ENCODE data around the gene ZBTB46. TPM values are rescaled to one million over a fixed set of nuclear protein-coding genes. Genes with fewer than 3 reads are reported as not detected.
"Not testable (repeated sequence)": the region's sequence is repeated elsewhere in the genome, so short reads cannot be mapped to it uniquely, and the experiment has no call there.

The ZBTB46 gene
- total and polyA plus RNA-seq, 4 donors = 0.79 to 12.1 (median 4.7) TPM

GRCh38 chr20:63731410-63731809, 99.7 kb downstream of the ZBTB46 start:
- Histone ChIP-seq H3K4me3 (ENCODE audit: low read depth in 1 of 3, low read length in 3 of 3) (no peak overlapping the region), H3K4me1 (ENCODE audit: control insufficient read depth in 4 of 4, insufficient read depth in 4 of 4, low read length in 3 of 4) (peaks cover 10 to 68% (median 47%) of the 10 kb centered on the region in 4 donors), H3K36me3 (ENCODE audit: control insufficient read depth in 4 of 4, insufficient read depth in 3 of 4, low read depth in 1 of 4, low read length in 3 of 4) (no peaks in the 10 kb centered on the region), H3K9ac (ENCODE audit: low read depth in 1 of 2, low read length in 2 of 2) (no peak overlapping the region), H3K9me3 (ENCODE audit: control insufficient read depth in 4 of 4, low read length in 3 of 4) (no peaks in the 10 kb centered on the region), H3K27ac (ENCODE audit: low read depth in 1 of 2, low read length in 2 of 2) (no peak overlapping the region), H3K27me3 (ENCODE audit: control insufficient read depth in 4 of 4, insufficient read depth in 4 of 4, low read length in 3 of 4) (no peaks in the 10 kb centered on the region)
- no peak for DNase-seq (ENCODE audit: low spot score)
- TF ChIP-seq HNF4G (IDR thresholded peaks at IDR 0.05) (no peak), ZBTB33 (IDR thresholded peaks at IDR 0.05) (no peak), REST (IDR thresholded peaks at IDR 0.05) (no peak), GABPA (IDR thresholded peaks at IDR 0.05 in 1 of 2, conservative IDR thresholded peaks at IDR 0.05 in 1 of 2) (no peak)
- WGBS = 88% methylated on average over 5 of the region's 5 CpGs

GRCh38 chr20:63730189-63730733, 100.8 kb downstream of the ZBTB46 start:
- H3K9ac ChIP-seq (ENCODE audit: low read depth in 1 of 2, low read length in 2 of 2) = not testable (repeated sequence)

GRCh38 chr20:63722967-63723622, 108.0 kb downstream of the ZBTB46 start:
- peaks cover 0 to 18% (median 11%) of the 10 kb centered on the region in 4 donors for H3K36me3 ChIP-seq (ENCODE audit: control insufficient read depth in 4 of 4, insufficient read depth in 3 of 4, low read depth in 1 of 4, low read length in 3 of 4)
- H3K4me3 ChIP-seq (ENCODE audit: low read depth in 1 of 3, low read length in 3 of 3); H3K9me3 ChIP-seq (ENCODE audit: control insufficient read depth in 4 of 4, low read length in 3 of 4); H3K27ac ChIP-seq (ENCODE audit: low read depth in 1 of 2, low read length in 2 of 2); DNase-seq (ENCODE audit: low spot score); H3K9ac ChIP-seq (ENCODE audit: low read depth in 1 of 2, low read length in 2 of 2); H3K27me3 ChIP-seq (ENCODE audit: control insufficient read depth in 4 of 4, insufficient read depth in 4 of 4, low read length in 3 of 4): not testable (repeated sequence)
- H3K4me1 ChIP-seq (ENCODE audit: control insufficient read depth in 4 of 4, insufficient read depth in 4 of 4, low read length in 3 of 4) = peaks cover under 1 to 10% (median 10%) of the 10 kb centered on the region in 4 donors
- WGBS = 81% methylated on average over 2 of the region's 2 CpGs

More at GRCh38 chr20:63730189-63730733, 100.8 kb downstream of the ZBTB46 start:
- DNase-seq (ENCODE audit: low spot score); H3K27me3 ChIP-seq (ENCODE audit: control insufficient read depth in 4 of 4, insufficient read depth in 4 of 4, low read length in 3 of 4); H3K9me3 ChIP-seq (ENCODE audit: control insufficient read depth in 4 of 4, low read length in 3 of 4); H3K4me3 ChIP-seq (ENCODE audit: low read depth in 1 of 3, low read length in 3 of 3); H3K27ac ChIP-seq (ENCODE audit: low read depth in 1 of 2, low read length in 2 of 2); H3K36me3 ChIP-seq (ENCODE audit: control insufficient read depth in 4 of 4, insufficient read depth in 3 of 4, low read depth in 1 of 4, low read length in 3 of 4): not testable (repeated sequence)
- H3K4me1 ChIP-seq (ENCODE audit: control insufficient read depth in 4 of 4, insufficient read depth in 4 of 4, low read length in 3 of 4) = peaks cover 10 to 57% (median 39%) of the 10 kb centered on the region in 4 donors
- 89% methylated on average over 18 of the region's 18 CpGs for WGBS

GRCh38 chr20:63718996-63719395, 112.1 kb downstream of the ZBTB46 start:
- no peak for DNase-seq (ENCODE audit: low spot score)
- Histone ChIP-seq H3K9ac (ENCODE audit: low read depth in 1 of 2, low read length in 2 of 2) (no peak overlapping the region), H3K27me3 (ENCODE audit: control insufficient read depth in 4 of 4, insufficient read depth in 4 of 4, low read length in 3 of 4) (no peaks in the 10 kb centered on the region), H3K4me1 (ENCODE audit: control insufficient read depth in 4 of 4, insufficient read depth in 4 of 4, low read length in 3 of 4) (no peaks in the 10 kb centered on the region), H3K27ac (ENCODE audit: low read depth in 1 of 2, low read length in 2 of 2) (no peak overlapping the region), H3K36me3 (ENCODE audit: control insufficient read depth in 4 of 4, insufficient read depth in 3 of 4, low read depth in 1 of 4, low read length in 3 of 4) (peaks cover 5 to 22% (median 19%) of the 10 kb centered on the region in 4 donors), H3K4me3 (ENCODE audit: low read depth in 1 of 3, low read length in 3 of 3) (no peak overlapping the region), H3K9me3 (ENCODE audit: control insufficient read depth in 4 of 4, low read length in 3 of 4) (peaks cover 0 to 4% (median 1%) of the 10 kb centered on the region in 4 donors)
- WGBS = 100% methylated on average over 2 of the region's 2 CpGs
- TF ChIP-seq FOXA1 (IDR thresholded peaks at IDR 0.05) = no peak
- no peak for TF ChIP-seq REST (IDR thresholded peaks at IDR 0.05)
- no peak for TF ChIP-seq TAF1 (conservative IDR thresholded peaks at IDR 0.05)
- no peak for TF ChIP-seq NR2F2 (IDR thresholded peaks at IDR 0.05)
- no peak for TF ChIP-seq FOXA2 (IDR thresholded peaks at IDR 0.05)
- TF ChIP-seq EGR1 (IDR thresholded peaks at IDR 0.05; ENCODE audit: low read depth in 2 of 2) = no peak
- TF ChIP-seq SP1 (IDR thresholded peaks at IDR 0.05) = no peak
- no peak for TF ChIP-seq JUND (IDR thresholded peaks at IDR 0.05)
- no peak for TF ChIP-seq HNF4A (conservative IDR thresholded peaks at IDR 0.05)
- TF ChIP-seq RXRA (IDR thresholded peaks at IDR 0.05) = no peak
- no peak for TF ChIP-seq RAD21 (IDR thresholded peaks at IDR 0.05)
